ENCODE data around the gene FAF1.

The FAF1 gene

DNA sequence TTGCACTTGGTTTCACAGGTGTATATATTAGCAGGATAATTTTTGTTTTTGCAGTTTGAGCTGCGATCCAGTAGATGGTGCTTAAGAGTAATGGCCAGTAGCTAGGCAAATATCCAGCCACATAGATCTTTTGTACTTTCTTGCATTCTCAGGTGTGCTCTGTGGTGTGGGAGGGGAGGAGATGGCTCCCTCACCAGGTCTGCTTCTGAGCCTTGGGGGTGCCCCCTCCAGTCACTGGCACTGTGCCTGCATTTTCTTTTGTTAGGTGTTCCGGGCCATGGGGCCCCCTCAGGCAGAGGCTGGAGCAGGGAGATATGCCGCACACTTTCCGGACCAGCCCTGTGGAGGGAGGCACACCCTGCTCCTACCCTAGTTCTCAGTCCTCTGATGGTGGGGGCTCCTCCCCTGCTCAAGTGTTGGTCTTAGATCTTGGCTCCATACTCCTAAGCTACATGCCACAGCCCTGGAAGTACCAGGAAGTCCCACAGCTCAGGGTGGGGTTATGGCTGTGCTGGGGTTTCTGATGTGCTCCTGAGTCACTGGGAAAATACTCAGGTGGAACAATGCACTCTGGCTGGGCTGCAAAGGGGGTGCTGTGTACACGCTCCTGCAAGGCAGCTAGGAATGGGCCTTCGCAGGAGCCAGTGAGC is 339.3 kb downstream of the FAF1 start:
- no peak for DNase-seq

- no peak for DNase-seq
These were observed 344.9 kb downstream of the FAF1 start for GRCh38 chr1:50615036-50615750.

GRCh38 chr1:50611675-50612074 is 348.4 kb downstream of the FAF1 start:
- no peak for DNase-seq

GRCh38 chr1:50610563-50610962 is 349.5 kb downstream of the FAF1 start:
- no peak for DNase-seq

GRCh38 chr1:50609508-50609907 is 350.6 kb downstream of the FAF1 start:
- no peak for DNase-seq

DNA sequence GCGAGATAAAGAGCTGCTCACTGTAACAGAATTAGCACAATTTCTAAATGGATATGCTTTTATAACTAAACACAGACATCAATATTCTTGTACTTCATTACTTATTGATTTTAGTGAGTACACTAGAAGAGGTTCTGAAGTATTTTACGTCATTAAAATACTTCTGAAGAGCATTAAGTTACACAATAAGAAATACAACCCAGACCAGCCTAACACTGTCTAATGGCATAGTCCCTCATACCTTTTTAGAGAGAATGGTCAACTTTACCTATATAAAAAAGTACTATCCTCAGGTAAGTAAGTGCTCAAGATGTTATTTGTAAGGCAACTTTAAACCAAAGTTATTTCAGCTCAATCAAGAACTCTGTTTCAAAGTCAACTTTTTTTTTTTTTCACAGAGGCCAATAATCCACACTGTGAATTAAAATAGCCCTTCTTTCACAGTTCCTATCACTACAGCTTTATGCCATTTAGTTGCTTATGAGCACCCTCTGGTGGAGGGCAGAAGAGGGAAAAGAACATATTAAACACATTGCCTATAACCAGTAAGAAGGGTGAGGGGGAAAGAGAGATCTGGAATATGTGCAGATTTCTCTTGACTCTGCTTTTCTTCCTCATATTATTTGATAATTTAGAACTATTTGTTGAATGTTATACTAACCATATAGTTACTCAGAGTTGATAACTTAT is 354.7 kb downstream of the FAF1 start:
- peak; percentile 26 to 39 for DNase-seq

DNA sequence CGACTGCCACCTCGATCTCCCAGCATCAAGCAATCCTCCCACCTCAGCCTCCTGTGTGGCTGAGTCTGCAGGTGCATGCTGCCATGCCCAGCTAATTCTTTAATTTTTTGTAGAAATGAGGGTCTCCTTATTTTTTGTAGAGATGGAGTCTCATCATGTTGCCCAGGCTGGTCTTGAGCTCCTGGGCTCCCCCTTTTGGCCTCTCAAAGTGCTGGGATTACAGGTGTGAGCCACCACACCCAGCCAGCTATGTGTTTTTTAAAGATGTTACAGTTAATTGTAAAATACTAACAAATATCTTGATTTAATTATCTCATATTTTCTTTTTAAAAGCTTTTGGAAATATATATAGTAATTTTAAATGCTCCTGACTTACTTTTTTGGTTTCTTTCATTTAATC is 355.5 kb downstream of the FAF1 start:
- no peak for DNase-seq

DNA sequence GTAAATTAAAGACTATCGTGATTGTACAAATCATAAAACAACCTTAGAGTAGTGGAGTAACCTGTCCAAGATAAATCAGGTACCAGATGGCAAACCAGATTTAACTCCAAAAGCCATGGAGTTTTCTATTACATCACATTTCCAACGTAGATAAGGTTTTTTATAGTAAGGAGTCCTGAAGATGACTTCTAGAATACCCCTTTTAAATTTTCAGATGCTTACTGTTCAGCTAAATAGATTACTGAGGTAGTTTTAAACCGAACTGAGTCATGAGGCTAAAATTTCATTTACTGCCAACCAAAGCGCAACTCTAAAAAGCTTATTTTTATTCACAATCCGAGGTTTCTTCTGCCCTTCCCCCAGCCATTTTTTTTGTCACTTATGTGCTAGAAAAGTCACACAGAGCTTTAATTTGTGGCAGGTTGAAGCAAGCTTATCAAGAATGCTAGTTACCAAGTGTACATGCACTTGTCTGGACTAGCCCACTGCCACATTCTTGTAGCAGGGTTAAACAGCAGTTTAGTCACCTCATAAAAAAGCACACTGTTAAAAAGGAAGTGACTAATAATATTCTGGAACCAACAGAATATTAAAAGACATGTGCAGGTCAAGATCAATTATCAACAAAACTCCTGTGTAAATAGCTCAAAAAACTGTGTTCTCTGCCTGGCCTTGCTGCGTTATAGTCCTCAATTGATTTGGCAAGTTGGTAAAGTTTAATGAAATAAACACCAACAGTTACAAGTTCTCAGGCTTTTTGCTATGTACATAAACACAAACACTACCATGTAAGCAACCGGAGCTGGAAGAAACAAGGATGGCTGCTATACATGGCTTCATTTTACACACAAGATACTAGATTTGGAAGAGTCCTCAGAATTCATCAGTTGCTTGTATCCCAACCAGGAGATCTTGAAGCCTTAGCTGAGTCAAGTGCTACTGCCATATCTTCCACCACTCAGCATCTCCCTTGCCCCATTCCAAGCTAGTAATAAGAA is 356.5 kb downstream of the FAF1 start:
- DNase-seq: no peak

- DNase-seq: no peak
These were observed 360.5 kb downstream of the FAF1 start for GRCh38 chr1:50599546-50599945.

GRCh38 chr1:50595874-50596273 is 364.2 kb downstream of the FAF1 start:
- DNase-seq: no peak

DNA sequence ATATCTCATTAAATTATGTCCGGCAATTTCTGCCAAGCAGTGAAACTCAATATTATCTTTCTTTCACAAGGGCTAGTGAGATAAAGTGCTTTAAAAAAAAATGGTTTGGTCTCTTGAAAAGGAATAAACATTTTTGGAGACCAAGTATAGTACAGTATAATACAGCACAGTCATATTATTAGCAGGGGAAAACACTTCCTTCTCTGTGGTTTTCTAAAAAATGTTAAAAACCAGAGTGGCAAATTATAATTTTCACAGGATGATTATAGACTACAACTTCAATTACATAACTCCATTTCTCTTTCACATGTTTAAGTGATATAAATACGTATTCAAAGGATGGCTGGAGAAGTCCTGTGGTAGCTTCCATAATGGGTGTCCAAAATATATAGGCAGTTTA is 366.6 kb downstream of the FAF1 start:
- DNase-seq: no peak

DNA sequence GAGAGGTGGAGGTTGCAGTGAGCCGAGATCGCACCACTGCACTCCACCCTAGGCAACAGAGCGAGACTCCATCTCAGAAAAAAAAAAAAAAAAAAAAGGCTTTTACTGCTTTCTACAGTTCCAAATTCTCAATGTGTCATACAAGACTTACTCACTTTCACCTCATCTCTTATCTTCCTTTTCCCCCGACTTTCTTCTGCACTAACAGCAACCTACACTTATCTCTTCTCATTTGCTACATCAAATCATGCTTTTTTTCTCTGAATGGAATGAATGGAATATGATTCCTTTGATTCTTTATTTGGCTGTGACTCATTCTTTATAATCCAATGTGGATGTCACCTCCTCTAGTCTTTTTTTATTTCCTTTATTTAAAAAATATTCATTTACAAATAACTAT is 368.5 kb downstream of the FAF1 start:
- no peak for DNase-seq

DNA sequence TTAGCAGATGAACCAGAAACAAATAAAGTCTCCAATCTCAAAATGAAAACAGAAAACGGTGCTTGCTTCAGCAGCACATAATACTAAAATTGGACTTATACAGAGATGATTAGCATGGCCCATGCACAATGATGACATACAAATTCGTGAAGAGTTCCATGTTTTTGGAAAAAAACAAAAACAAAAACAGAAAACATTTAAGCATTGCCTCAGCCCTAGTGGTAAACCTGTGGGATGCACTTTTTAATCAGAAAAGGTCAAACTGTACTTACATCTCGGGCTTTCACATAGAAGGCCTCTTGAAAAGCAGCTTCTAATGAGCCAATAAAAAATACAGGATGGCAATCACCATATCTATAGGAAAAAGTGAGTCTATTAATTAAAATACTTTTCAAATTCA is 377.7 kb downstream of the FAF1 start:
- DNase-seq: no peak

- DNase-seq: no peak
These were observed 390.0 kb downstream of the FAF1 start for GRCh38 chr1:50570066-50570468.

- no peak for DNase-seq
These were observed 391.3 kb downstream of the FAF1 start for GRCh38 chr1:50568782-50569181.

GRCh38 chr1:50566405-50566804 is 393.7 kb downstream of the FAF1 start:
- DNase-seq: no peak

- no peak for DNase-seq
These were observed 395.6 kb downstream of the FAF1 start for GRCh38 chr1:50564417-50564816.

GRCh38 chr1:50562106-50562505 is 398.0 kb downstream of the FAF1 start:
- no peak for DNase-seq

GRCh38 chr1:50559421-50559820 is 400.6 kb downstream of the FAF1 start:
- no peak for DNase-seq

DNA sequence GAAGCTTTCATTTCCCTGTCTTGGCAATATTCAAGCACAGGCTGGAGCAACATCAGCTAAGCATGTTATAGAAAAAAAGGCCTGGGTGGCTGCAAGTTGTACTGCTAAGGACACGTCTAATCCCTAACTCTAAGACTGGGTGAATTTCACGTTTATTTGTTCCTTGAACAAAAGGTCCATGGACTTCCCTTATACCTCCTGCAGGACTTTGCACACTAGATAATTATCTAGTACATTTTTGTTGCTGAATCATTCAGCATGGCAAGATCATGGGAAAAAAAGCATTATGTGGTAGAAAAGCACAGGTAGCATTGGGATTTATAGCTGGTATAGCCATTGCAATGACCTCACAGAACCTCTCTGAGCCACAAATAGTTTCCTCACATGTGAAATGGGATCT is 406.1 kb downstream of the FAF1 start:
- DNase-seq: no peak

DNA sequence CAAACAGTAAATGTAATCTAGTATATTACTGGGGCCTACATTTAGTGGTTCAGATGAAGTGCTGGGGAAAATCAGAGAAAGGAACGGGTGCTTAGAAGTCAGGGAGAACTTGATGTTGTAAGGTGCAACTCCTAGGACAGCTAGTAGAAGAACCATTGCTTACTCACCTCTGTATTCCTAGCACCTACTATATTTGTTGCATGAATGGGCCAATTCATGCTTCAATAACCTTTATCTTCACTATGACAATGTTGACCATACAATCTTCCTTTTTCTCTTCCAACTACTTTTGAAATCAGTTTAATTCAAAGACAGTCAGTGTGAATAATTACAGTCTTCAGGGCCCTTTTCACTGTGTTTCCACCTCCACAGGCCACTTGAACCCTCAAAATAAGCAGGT is 411.8 kb downstream of the FAF1 start:
- no peak for DNase-seq

- DNase-seq: no peak
These were observed 417.7 kb downstream of the FAF1 start for GRCh38 chr1:50542362-50542761.

GRCh38 chr1:50538476-50538875 is 421.6 kb downstream of the FAF1 start:
- no peak for DNase-seq

Measured in inflammatory macrophage (primary cell).